GM12878 (cell line): ENCODE measurements around the gene KRT71. TPM values are rescaled to one million over a fixed set of nuclear protein-coding genes. Genes with fewer than 3 reads are reported as not detected.

Experiments
- ATAC-seq: fragments of 200-7000 bp; cut with Tn5 transposase; 3 replicates; pipeline ENCODE4 v1.9.1; 2020; ENCODE audit warnings: mild to moderate bottlenecking, moderate library complexity
- BruUV-seq: library from RNA; stranded (reverse); fragments of 400-500 nt; replicated peaks from 2 replicates; lab custom pipeline; 2021; lab: Mats Ljungman, UMichigan
- CTCF ChIA-PET: fragments of 300-600 bp; sonication (Branson Sonifier 250); formaldehyde crosslinking; extraction: SDS; loops from one replicate; lab custom pipeline; 2021; ENCODE audit warnings: inconsistent platforms; lab: Yijun Ruan, JAX
- POLR2A ChIA-PET: fragments of 350-600 bp; formaldehyde crosslinking; extraction: SDS; loops from one replicate; lab custom pipeline; 2021; ENCODE audit warnings: inconsistent platforms; lab: Charles Lee
- RAD21 ChIA-PET: fragments of 300-600 bp; sonication (Branson Sonifier 250); formaldehyde crosslinking; loops from one replicate; lab custom pipeline; 2023; ENCODE audit warnings: antibody characterized with exemption; ENCODE audit not compliant: unreplicated experiment; lab: Charles Lee
- SMC1A ChIA-PET: fragments of 300-600 bp; sonication (Branson Sonifier 250); formaldehyde crosslinking; loops from one replicate; lab custom pipeline; 2023; ENCODE audit not compliant: unreplicated experiment, uncharacterized antibody; lab: Charles Lee
- DNase-seq: peaks from one replicate; pipeline ENCODE4 v3.0.0-alpha.2; 2011; ENCODE audit warnings: low read depth, low spot score
- FAIRE-seq: peaks from 3 replicates; lab custom pipeline; 2011; peaks lifted over from hg19 to GRCh38; lab: Jason Lieb, UNC
- H2AFZ ChIP-seq: 2 replicates; pipeline ENCODE4 v1.6.0; 2011; ENCODE audit warnings: low read depth, low read length, control low read depth; ENCODE audit not compliant: control insufficient read depth
- H3K27ac ChIP-seq: 2 replicates; pipeline ENCODE4 v1.5.1; 2011; ENCODE audit warnings: control low read depth; ENCODE audit not compliant: control insufficient read depth, insufficient read depth
- H3K27me3 ChIP-seq, 2 experiments: replicated peaks in 1 of 2; 2 replicates each; pipeline versions ENCODE4 v1.6.0 to v1.6.1; 2011; ENCODE audit warnings: low read length in 1 of 2; ENCODE audit not compliant: control insufficient read depth in 2 of 2, insufficient read depth in 2 of 2
- H3K36me3 ChIP-seq, 2 experiments: 2 replicates each; pipeline ENCODE4 v1.5.1; 2011; ENCODE audit warnings: low read length in 1 of 2; ENCODE audit not compliant: control insufficient read depth in 2 of 2, insufficient read depth in 2 of 2
- H3K4me1 ChIP-seq: 2 replicates; pipeline ENCODE4 v1.6.1; 2011; ENCODE audit warnings: mild to moderate bottlenecking, low read length, moderate library complexity, mixed read lengths; ENCODE audit not compliant: control insufficient read depth, insufficient read depth
- H3K4me2 ChIP-seq: 2 replicates; pipeline ENCODE4 v1.6.0; 2011; ENCODE audit warnings: control low read depth; ENCODE audit not compliant: control insufficient read depth, insufficient read depth
- H3K4me3 ChIP-seq: fragments of 200-600 bp; sonication (generic); 2 replicates; pipeline ENCODE4 v1.5.1; 2016
- H3K79me2 ChIP-seq: 2 replicates; pipeline ENCODE4 v1.6.0; 2011; ENCODE audit warnings: low read length; ENCODE audit not compliant: control insufficient read depth, insufficient read depth
- H3K9ac ChIP-seq: 2 replicates; pipeline ENCODE4 v1.8.0; 2011; ENCODE audit warnings: low read length, control low read depth, mixed read lengths; ENCODE audit not compliant: control insufficient read depth, insufficient read depth
- H3K9me3 ChIP-seq: replicated peaks from 3 replicates; pipeline ENCODE4 v1.5.1; 2011; ENCODE audit warnings: mild to moderate bottlenecking, low read length; ENCODE audit not compliant: control insufficient read depth, insufficient read depth
- H4K20me1 ChIP-seq: 2 replicates; pipeline ENCODE4 v1.6.0; 2011; ENCODE audit not compliant: control insufficient read depth, insufficient read depth
- BCL3 ChIP-seq: IDR thresholded peaks from 2 replicates; pipeline ENCODE4 v1.6.1; 2011; ENCODE audit warnings: borderline replicate concordance, low read depth, mild to moderate bottlenecking, moderate library complexity, low read length; ENCODE audit not compliant: insufficient read depth, poor library complexity, severe bottlenecking
- KAT2A ChIP-seq: conservative IDR thresholded peaks from 2 replicates; pipeline ENCODE4 v1.6.1; 2011; ENCODE audit warnings: low read depth, low read length; ENCODE audit not compliant: control insufficient read depth
- RAD51 ChIP-seq: fragments of 450-650 bp; IDR thresholded peaks from 2 replicates; pipeline ENCODE4 v1.6.1; 2016; ENCODE audit warnings: moderate library complexity, mild to moderate bottlenecking, inconsistent platforms
- SKIL ChIP-seq: fragments of 450-650 bp; IDR thresholded peaks from 2 replicates; pipeline ENCODE4 v1.6.1; 2017; ENCODE audit warnings: mild to moderate bottlenecking, low read depth, inconsistent platforms; ENCODE audit not compliant: poor library complexity, severe bottlenecking
- SMAD5 ChIP-seq: IDR thresholded peaks from 2 replicates; pipeline ENCODE4 v1.6.1; 2016; ENCODE audit warnings: antibody characterized with exemption, low read depth
- STAT3 ChIP-seq: IDR thresholded peaks from 2 replicates; pipeline ENCODE4 v1.6.1; 2011; ENCODE audit warnings: low read depth, low read length, improper control_type of control experiment
- TBL1XR1 ChIP-seq: IDR thresholded peaks from 2 replicates; pipeline ENCODE4 v1.6.1; 2012; ENCODE audit warnings: low read depth, low read length, improper control_type of control experiment
- TCF3 ChIP-seq: IDR thresholded peaks from 2 replicates; pipeline ENCODE4 v1.6.1; 2012; ENCODE audit warnings: low read depth, mild to moderate bottlenecking, low read length, borderline replicate concordance; ENCODE audit not compliant: insufficient read depth
- YY1 ChIP-seq: IDR thresholded peaks from 2 replicates; pipeline ENCODE4 v1.6.1; 2011; ENCODE audit warnings: low read depth, mild to moderate bottlenecking, low read length
- ZBTB40 ChIP-seq: fragments of 450-650 bp; IDR thresholded peaks from 2 replicates; pipeline ENCODE4 v1.6.1; 2016; ENCODE audit warnings: mild to moderate bottlenecking, moderate library complexity, borderline replicate concordance
- ZNF592 ChIP-seq: fragments of 450-650 bp; IDR thresholded peaks from 2 replicates; pipeline ENCODE4 v1.6.1; 2017; ENCODE audit warnings: mild to moderate bottlenecking, moderate library complexity
- WGBS: methylation state at CpG from one replicate; pipeline ENCODE4 v1.1.6; 2016; ENCODE audit warnings: low lambda C conversion rate; ENCODE audit not compliant: insufficient replicate concordance, insufficient coverage; ENCODE audit errors: missing lambda C conversion rate; 5-methylcytosine and 5-hydroxymethylcytosine counted together
- in situ Hi-C: fragments of 300-500 bp; cut with MboI; formaldehyde crosslinking; loops from 9 replicates; pipeline ENCODE4 v1.14.3; 2018; ENCODE audit warnings: mixed read lengths
- intact Hi-C: fragments of 100-400 bp; cut with micrococcal nuclease; formaldehyde crosslinking; loops from one replicate; pipeline ENCODE4 v1.14.2; 2022; ENCODE audit not compliant: unreplicated experiment
- polyA plus RNA-seq, 11 experiments: library from polyadenylated mRNA; depleted of rRNA in 4 of 11; unstranded in 6 of 11; stranded (reverse) in 5 of 11; fragments of >200 nt; fragmentation: Nextera tagmentation in 4 of 11; fragmentation: Illumina TruSeq in 1 of 11; extraction: Ambion mirVana in 4 of 11; extraction: Trizol in 1 of 11; gene quantifications; 1 replicate in 1 of 11; 2 replicates in 10 of 11; pipeline versions ENCODE4 v1.2.1 to v1.2.3, GENCODE V29; 2011 to 2016; ENCODE audit warnings: inconsistent platforms in 2 of 11, missing spikeins in 2 of 11, low read depth in 1 of 11
- total RNA-seq, 4 experiments: library from RNA; depleted of rRNA in 3 of 4; stranded (reverse); fragments of >200 nt in 3 of 4; fragmentation: Illumina TruSeq in 1 of 4; extraction: Trizol in 1 of 4; gene quantifications; 2 replicates each; pipeline versions ENCODE4 v1.2.1 to v1.2.3, GENCODE V29; 2013 to 2021

The KRT71 gene
- total and polyA plus RNA-seq, 10 of the 15 experiments (the other 5 are each of a cell fraction or from before 2014, with no cell fraction given), result not detected

- H4K20me1 ChIP-seq, result no peaks in the 10 kb centered on the region
- peaks cover 0 to 9% of the 10 kb centered on the region in 2 experiments; a peak in 3 of 4 replicates for H3K27me3 ChIP-seq
- no peaks in the 10 kb centered on the region for H3K36me3 ChIP-seq
- no TSS peak for BruUV-seq
- H3K9ac ChIP-seq, result no peak overlapping the region
- ATAC-seq (no peak), DNase-seq (no peak), FAIRE-seq (no peak)
- intact Hi-C loops, result no loop called here
- H3K4me1 ChIP-seq, result no peaks in the 10 kb centered on the region
- H2AFZ ChIP-seq, result no peak overlapping the region
- H3K4me2 ChIP-seq, result no peak overlapping the region
- no peaks in the 10 kb centered on the region for H3K79me2 ChIP-seq
- H3K9me3 ChIP-seq, result no peaks in the 10 kb centered on the region
- CTCF ChIA-PET, result no interaction called here
- H3K4me3 ChIP-seq, result no peak overlapping the region
- in situ Hi-C loops, result no loop called here
- POLR2A ChIA-PET, result no interaction called here
- 12% methylated on average over 10 of the region's 10 CpGs for WGBS
- RAD21 ChIA-PET, result no interaction called here
- no peak overlapping the region for H3K27ac ChIP-seq
- TF ChIP-seq ZBTB40 (no peak), SMAD5 (no peak), BCL3 (no peak), STAT3 (no peak), SKIL (no peak), KAT2A (no peak), YY1 (no peak), RAD51 (no peak), ZNF592 (no peak), TBL1XR1 (no peak), TCF3 (no peak)
- TF ChIP-seq, all 136 proteins: peak for 0
- SMC1A ChIA-PET, result interaction anchor here (1.1 kb wide), 1 partner anchor 150 kb away, joined by 3 read pairs; no protein-coding TSS in a partner anchor
Measured at GRCh38 chr12:52522346-52523011, 30.5 kb downstream of the KRT71 start.
